Measurements from ENCODE around the gene TADA2B.
A peak's percentile ranks its signal among the peaks of the same experiment; 100 is the strongest.
"Not testable (repeated sequence)": the region's sequence is repeated elsewhere in the genome, so short reads cannot be mapped to it uniquely, and the experiment has no call there.

Gene TADA2B

GRCh38 chr4:7083597-7084563 lies 40.7 kb downstream of the TADA2B start:
- no peak for DNase-seq

DNA sequence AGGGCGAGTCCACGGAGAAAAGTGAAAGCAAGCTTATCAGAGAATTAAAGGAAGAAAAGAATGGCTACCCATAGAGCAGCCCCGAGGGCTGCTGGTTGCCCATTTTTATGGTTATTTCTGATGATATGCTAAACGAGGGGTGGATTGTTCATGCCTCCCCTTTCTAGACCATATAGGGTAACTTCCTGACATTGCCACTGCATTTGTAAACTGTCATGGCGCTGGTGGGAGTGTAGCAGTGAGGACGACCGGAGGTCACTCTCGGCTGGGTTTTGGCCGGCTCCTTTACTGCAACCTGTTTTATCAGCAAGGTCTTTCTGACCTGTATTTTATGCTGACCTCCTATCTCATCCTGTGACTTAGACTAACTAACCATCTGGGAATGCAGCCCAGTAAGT lies 41.4 kb downstream of the TADA2B start:
- not testable (repeated sequence) for DNase-seq

DNA sequence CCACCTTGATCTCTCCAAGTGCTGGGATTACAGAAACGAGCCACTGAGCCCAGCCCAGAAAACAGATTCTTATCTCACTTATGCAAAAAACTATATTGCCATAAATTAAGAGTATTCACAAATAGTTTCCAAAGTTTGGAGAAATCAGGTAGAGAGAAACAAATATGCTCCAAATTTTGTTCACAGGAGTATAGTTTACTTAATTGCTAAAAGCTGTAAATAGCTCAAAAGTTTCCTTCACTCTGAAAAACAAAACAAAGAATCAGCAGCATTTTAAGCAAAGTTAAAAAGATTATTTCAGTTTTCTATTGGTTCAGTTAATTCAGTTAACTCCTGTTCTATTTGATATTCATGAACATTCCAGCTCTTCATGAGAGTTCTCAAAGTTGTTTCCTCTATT lies 43.2 kb downstream of the TADA2B start:
- DNase-seq = no peak

- no peak for DNase-seq
These were observed 43.9 kb downstream of the TADA2B start for GRCh38 chr4:7087036-7087435.

- no peak for DNase-seq
These were observed 46.2 kb downstream of the TADA2B start for GRCh38 chr4:7089213-7089986.

DNA sequence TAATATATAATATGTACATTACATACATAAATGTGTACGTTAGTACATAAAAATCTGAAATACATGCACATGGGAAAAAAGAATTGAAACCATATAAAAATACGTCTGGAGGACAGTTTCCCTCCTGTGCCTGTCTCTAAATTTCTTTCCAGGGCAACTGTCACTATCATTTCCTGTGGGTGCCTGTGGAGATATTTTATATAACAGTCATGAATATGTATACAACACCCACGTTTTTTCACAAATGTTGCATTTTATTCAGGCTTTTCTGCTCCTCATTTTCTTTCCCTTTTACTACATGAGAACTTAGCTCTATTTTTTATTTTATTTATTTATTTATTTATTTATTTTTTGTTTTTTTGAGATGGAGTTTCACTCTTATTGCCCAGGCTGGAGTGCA lies 48.9 kb downstream of the TADA2B start:
- no peak for DNase-seq

GRCh38 chr4:7094916-7095315 lies 51.7 kb downstream of the TADA2B start:
- no peak for DNase-seq

GRCh38 chr4:7095611-7096155 lies 52.5 kb downstream of the TADA2B start:
- DNase-seq = no peak

- DNase-seq = no peak
These were observed 53.1 kb downstream of the TADA2B start for GRCh38 chr4:7096236-7096635.

DNA sequence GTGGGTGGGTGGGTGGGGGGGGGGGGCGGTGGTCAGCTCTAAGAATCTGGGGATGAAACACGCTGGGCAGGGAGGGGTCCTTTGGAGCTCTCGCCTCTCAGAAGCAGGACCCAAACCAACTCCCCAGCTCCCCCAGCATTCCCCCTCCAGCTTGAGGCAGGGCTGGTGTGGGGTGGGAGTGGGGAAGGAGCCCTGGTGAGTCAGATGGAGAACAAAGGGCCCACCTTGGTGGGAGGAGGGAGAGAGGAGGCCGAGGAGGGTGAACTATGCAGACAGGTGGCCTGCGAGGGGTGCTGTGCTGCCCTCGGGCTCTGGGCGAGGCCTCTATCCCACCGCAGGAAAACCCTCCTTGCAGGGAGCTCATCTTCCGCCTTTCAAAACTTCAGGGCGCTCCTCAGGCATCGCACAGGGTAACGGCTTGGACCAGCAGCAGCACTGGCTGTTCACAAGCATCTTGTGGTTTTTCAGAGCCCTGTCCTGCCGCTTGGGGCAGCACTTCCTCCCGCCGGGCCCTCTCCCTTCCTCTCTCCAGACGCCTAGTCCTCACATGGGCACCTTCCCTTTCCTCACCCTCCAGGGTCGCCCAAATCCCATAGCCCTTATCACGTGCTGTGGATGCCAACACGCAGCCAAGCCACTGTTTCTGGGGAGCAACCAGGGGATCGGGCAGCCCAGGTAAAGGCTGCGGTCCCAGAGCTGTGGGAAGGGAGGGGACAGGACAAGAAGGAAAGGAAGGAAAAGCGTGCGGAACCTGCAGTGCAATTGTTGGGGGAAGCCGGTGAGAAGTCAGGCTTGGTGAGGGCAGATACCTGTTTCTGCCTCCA lies 58.7 kb downstream of the TADA2B start:
- peak; percentile 43 to 49 for DNase-seq

DNA sequence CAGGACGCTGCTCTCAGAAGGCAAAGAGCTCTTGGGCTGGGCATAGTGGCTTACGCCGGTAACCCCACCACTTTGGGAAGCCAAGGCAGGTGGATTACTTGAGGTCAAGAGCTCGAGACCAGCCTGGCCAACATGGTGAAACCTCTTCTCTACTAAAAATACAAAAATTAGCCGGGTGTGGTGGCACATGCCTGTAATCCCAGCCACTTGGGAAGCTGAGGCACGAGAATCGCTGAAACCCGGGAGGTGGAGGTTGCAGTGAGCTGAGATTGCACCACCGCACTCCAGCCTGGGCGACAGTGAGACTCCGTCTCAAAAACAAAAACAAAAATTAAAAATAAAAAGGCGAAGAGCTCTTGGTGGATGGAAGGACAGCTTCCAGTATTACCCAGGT lies 59.3 kb downstream of the TADA2B start:
- not testable (repeated sequence) for DNase-seq

DNA sequence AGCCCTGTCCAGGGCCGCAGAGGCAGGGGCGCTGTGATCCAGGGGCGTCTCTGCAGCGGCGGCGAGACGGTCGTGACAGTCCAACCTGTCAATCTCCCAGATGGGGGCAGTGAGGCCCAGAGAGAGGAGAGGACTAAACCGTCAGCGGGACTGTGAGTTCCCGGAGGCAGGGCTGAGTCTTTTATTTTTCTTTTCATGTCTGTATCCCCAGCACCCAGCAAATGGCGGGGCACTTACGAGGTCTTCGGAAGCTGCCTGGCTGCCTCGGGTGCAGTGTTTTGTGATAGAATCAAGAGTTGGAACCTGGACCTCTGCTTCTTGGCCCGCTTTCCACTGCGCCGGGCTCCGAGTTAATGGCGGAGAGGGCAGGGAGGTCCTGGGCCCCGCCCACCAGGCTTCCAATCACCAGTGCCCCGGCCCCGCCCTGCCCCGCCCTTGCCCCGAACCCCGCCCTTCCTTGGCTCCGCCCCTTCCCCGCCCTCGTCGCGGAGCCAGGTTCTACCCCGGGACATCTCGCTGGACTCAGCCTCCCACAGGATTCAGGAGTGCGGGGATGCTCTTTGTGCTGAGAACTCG lies 59.9 kb downstream of the TADA2B start:
- peak; percentile 81 to 85 for DNase-seq

- DNase-seq = no peak
These were observed 60.6 kb downstream of the TADA2B start for GRCh38 chr4:7103607-7104365.

GRCh38 chr4:7104366-7105031 lies 61.3 kb downstream of the TADA2B start:
- no peak for DNase-seq

GRCh38 chr4:7105276-7105675 lies 62.1 kb downstream of the TADA2B start:
- DNase-seq = no peak

GRCh38 chr4:7107166-7107905 lies 64.2 kb downstream of the TADA2B start:
- DNase-seq = no peak
